GM12891 (cell line): Measurements from ENCODE around the gene KLB.

Experiments used
- PAX5 ChIP-seq: IDR thresholded peaks from 2 replicates; pipeline ENCODE4 v1.6.1; 2011; ENCODE audit warnings: low read length, moderate library complexity, mild to moderate bottlenecking; ENCODE audit not compliant: insufficient read depth, severe bottlenecking
- POLR2A ChIP-seq: IDR thresholded peaks from 2 replicates; pipeline ENCODE4 v1.6.1; 2011; ENCODE audit warnings: low read depth, low read length, control low read depth
- POLR2AphosphoS5 ChIP-seq: IDR thresholded peaks from 2 replicates; pipeline ENCODE4 v1.6.1; 2011; ENCODE audit warnings: low read depth, low read length, control low read depth
- POU2F2 ChIP-seq: IDR thresholded peaks from 2 replicates; pipeline ENCODE4 v1.6.1; 2011; ENCODE audit warnings: low read depth, mild to moderate bottlenecking, control low read depth, low read length, moderate library complexity
- SPI1 ChIP-seq: IDR thresholded peaks from 2 replicates; pipeline ENCODE4 v1.6.1; 2011; ENCODE audit warnings: low read depth, low read length, control low read depth
- TAF1 ChIP-seq: IDR thresholded peaks from 2 replicates; pipeline ENCODE4 v1.6.1; 2011; ENCODE audit warnings: low read depth, low read length, control low read depth

- TF ChIP-seq POLR2A, result no peak
- no peak for TF ChIP-seq POU2F2
- TF ChIP-seq POLR2AphosphoS5, result no peak
- TF ChIP-seq PAX5, result no peak
- TF ChIP-seq TAF1, result no peak
- no peak for TF ChIP-seq SPI1
Measured at GRCh38 chr4:39442998-39443397, 36.3 kb downstream of the KLB start.
